GM21360 (cell line): ENCODE results near the gene MRS2.
"Not testable (repeated sequence)": the region's sequence is repeated elsewhere in the genome, so short reads cannot be mapped to it uniquely, and the experiment has no call there.

Source experiments
- ATAC-seq: cut with Tn5 transposase; IDR thresholded peaks from one replicate; pipeline ENCODE4 v1.9.1; 2021; ENCODE audit warnings: mild to moderate bottlenecking, moderate library complexity; ENCODE audit not compliant: unreplicated experiment

MRS2 gene

GRCh38 chr6:24387818-24388217 lies 14.9 kb upstream of the MRS2 start:
- no peak for ATAC-seq

GRCh38 chr6:24391208-24391607 lies 11.5 kb upstream of the MRS2 start:
- ATAC-seq = no peak

- ATAC-seq = peak; percentile 94
These were observed 10.9 kb upstream of the MRS2 start for GRCh38 chr6:24391756-24392405.

- ATAC-seq = no peak
These were observed 8.5 kb upstream of the MRS2 start for GRCh38 chr6:24394061-24394779.

- ATAC-seq = no peak
These were observed 7.8 kb upstream of the MRS2 start for GRCh38 chr6:24394780-24395437.

GRCh38 chr6:24396824-24397223 lies 5.9 kb upstream of the MRS2 start:
- no peak for ATAC-seq

- ATAC-seq = no peak
These were observed 5.1 kb upstream of the MRS2 start for GRCh38 chr6:24397631-24398030.

- not testable (repeated sequence) for ATAC-seq
These were observed 2.4 kb upstream of the MRS2 start for GRCh38 chr6:24400045-24401039.

GRCh38 chr6:24401458-24401857 lies 1.3 kb upstream of the MRS2 start:
- ATAC-seq = no peak

- no peak for ATAC-seq
These were observed 727 bp downstream of the MRS2 start for GRCh38 chr6:24403501-24403824.

GRCh38 chr6:24405262-24405661 lies 2.5 kb downstream of the MRS2 start:
- no peak for ATAC-seq

- ATAC-seq = peak; percentile 96
These were observed 6.1 kb downstream of the MRS2 start for GRCh38 chr6:24408719-24409410.

- no peak for ATAC-seq
These were observed 7.9 kb downstream of the MRS2 start for GRCh38 chr6:24410622-24411021.

- no peak for ATAC-seq
These were observed 9.6 kb downstream of the MRS2 start for GRCh38 chr6:24412294-24412693.

- not testable (repeated sequence) for ATAC-seq
These were observed 11.8 kb downstream of the MRS2 start for GRCh38 chr6:24414531-24414930.

GRCh38 chr6:24415753-24416152 lies 13.0 kb downstream of the MRS2 start:
- ATAC-seq = peak; percentile 85

GRCh38 chr6:24419526-24419925 lies 16.8 kb downstream of the MRS2 start:
- ATAC-seq = no peak

- ATAC-seq = no peak
These were observed 22.4 kb downstream of the MRS2 start for GRCh38 chr6:24425091-24425490.

GRCh38 chr6:24426729-24427446 lies 24.2 kb downstream of the MRS2 start:
- ATAC-seq = no peak

- no peak for ATAC-seq
These were observed 25.9 kb downstream of the MRS2 start for GRCh38 chr6:24428615-24429014.
